ENCODE results near the gene FITM2. TPM values are rescaled to one million over a fixed set of nuclear protein-coding genes. Genes with fewer than 3 reads are reported as not detected.
"Not testable (repeated sequence)": the region's sequence is repeated elsewhere in the genome, so short reads cannot be mapped to it uniquely, and the experiment has no call there.

Gene FITM2
- total and polyA plus RNA-seq, 2 experiments from 2014 or later = 4.6 to 6.7 TPM

DNA sequence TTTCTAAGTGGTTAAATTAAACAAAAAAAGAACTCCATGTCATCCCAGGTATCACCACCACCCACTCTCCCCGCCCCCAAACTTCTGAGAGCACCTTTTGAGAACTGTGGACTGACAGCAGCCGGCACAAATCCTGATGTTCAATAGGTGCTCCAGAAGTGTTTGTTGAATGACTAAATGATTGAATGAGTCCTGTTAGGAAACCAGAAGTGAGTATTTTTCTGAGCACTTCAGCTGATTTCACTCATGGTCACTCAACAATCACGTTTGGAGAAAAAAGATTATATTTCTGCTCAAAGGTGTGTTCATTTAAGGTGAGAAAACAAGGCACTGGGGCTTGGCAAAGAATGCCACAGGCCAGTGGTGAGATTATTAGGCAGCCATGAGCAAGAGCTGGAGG is 38.3 kb upstream of the FITM2 start:
- Histone ChIP-seq H3K79me2 (no peaks in the 10 kb centered on the region), H3K27ac (no peak overlapping the region), H3K9me3 (ENCODE audit: low read depth) (no peaks in the 10 kb centered on the region), H3K27me3 (no peaks in the 10 kb centered on the region), H4K20me1 (ENCODE audit: insufficient read depth, poor library complexity, severe bottlenecking) (no peaks in the 10 kb centered on the region), H3K4me1 (ENCODE audit: insufficient read depth) (peaks cover 5% of the 10 kb centered on the region), H3K4me2 (no peak overlapping the region), H3K36me3 (replicated peaks; ENCODE audit: insufficient read depth, low read depth) (no peaks in the 10 kb centered on the region), H3K4me3 (no peak overlapping the region), H2AFZ (no peak overlapping the region), H3K9me2 (replicated peaks; ENCODE audit: insufficient read depth) (no peaks in the 10 kb centered on the region)
- 91% methylated on average over 3 of the region's 3 CpGs for WGBS (ENCODE audit: low lambda C conversion rate, missing lambda C conversion rate)
- TF ChIP-seq CTCF (IDR thresholded peaks at IDR 0.05; ENCODE audit: poor library complexity) (no peak), EZH2phosphoT487 (IDR thresholded peaks at IDR 0.05; ENCODE audit: low read depth, severe bottlenecking, unreplicated experiment) (no peak), EZH2 (IDR thresholded peaks at IDR 0.05; ENCODE audit: borderline replicate concordance) (no peak)
- DNase-seq (ENCODE audit: low spot score) = no peak

DNA sequence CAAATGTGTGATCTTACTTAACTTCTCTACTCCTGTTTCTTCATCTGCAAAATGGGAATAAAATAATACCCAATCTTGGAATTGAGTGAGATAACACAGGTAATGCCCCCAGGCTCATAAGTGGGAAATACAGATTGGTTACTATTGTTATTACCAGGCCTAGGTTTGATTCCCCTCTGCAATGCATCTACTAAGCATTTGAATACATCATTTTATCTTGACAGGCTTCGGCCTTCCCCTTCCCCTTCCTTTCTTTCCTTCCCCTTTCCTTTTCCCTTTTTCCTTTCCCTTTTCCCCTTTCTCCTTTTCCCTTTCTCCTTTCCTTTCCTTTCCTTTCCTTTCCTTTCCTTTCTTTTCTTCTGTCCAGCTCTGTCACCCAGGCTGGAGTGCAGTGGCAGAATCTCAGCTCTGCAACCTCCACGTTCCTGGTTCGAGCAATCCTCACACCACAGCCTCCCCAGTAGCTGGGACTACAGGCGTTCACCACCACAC is 37.2 kb upstream of the FITM2 start:
- Histone ChIP-seq H3K4me1 (ENCODE audit: insufficient read depth) (peaks cover 5% of the 10 kb centered on the region), H3K9me2 (replicated peaks; ENCODE audit: insufficient read depth) (no peaks in the 10 kb centered on the region), H3K4me3 (no peak overlapping the region), H3K27ac (no peak overlapping the region), H3K36me3 (replicated peaks; ENCODE audit: insufficient read depth, low read depth) (no peaks in the 10 kb centered on the region), H3K4me2 (no peak overlapping the region), H3K9me3 (ENCODE audit: low read depth) (no peaks in the 10 kb centered on the region), H4K20me1 (ENCODE audit: insufficient read depth, poor library complexity, severe bottlenecking) (no peaks in the 10 kb centered on the region), H3K27me3 (no peaks in the 10 kb centered on the region), H2AFZ (no peak overlapping the region), H3K79me2 (no peaks in the 10 kb centered on the region)
- DNase-seq (ENCODE audit: low spot score) = no peak
- 95% methylated on average over 4 of the region's 4 CpGs for WGBS (ENCODE audit: low lambda C conversion rate, missing lambda C conversion rate)
- no peak for TF ChIP-seq EZH2phosphoT487 (IDR thresholded peaks at IDR 0.05; ENCODE audit: low read depth, severe bottlenecking, unreplicated experiment)
- no peak for TF ChIP-seq EZH2 (IDR thresholded peaks at IDR 0.05; ENCODE audit: borderline replicate concordance)
- no peak for TF ChIP-seq CTCF (IDR thresholded peaks at IDR 0.05; ENCODE audit: poor library complexity)

GRCh38 chr20:44345941-44346340 is 34.9 kb upstream of the FITM2 start:
- H2AFZ ChIP-seq; H3K79me2 ChIP-seq; H3K36me3 ChIP-seq (replicated peaks; ENCODE audit: insufficient read depth, low read depth); H3K27ac ChIP-seq; H3K4me3 ChIP-seq; H4K20me1 ChIP-seq (ENCODE audit: insufficient read depth, poor library complexity, severe bottlenecking); H3K9me3 ChIP-seq (ENCODE audit: low read depth); H3K4me2 ChIP-seq; DNase-seq (ENCODE audit: low spot score); H3K27me3 ChIP-seq; H3K9me2 ChIP-seq (replicated peaks; ENCODE audit: insufficient read depth); H3K4me1 ChIP-seq (ENCODE audit: insufficient read depth): not testable (repeated sequence)
- WGBS (ENCODE audit: low lambda C conversion rate, missing lambda C conversion rate) = 90% methylated on average over 10 of the region's 10 CpGs

DNA sequence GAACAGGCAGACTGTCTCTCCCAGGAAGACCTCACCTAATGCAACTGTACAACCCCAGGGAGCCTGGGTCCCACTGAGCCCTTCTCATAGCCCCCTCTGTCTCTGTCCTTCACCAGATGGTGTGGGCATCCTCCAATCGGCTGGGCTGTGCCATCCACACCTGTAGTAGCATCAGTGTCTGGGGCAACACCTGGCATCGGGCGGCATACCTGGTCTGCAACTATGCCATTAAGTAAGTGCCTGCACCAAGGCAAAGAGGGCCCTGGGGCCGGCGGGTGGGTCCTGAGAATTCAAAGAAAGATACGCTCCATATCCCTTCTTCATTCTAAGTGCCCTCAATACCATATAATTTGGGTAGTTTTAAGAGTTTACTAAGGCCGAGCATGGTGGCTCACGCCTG is 34.1 kb upstream of the FITM2 start:
- Histone ChIP-seq H4K20me1 (ENCODE audit: insufficient read depth, poor library complexity, severe bottlenecking) (no peaks in the 10 kb centered on the region), H2AFZ (no peak overlapping the region), H3K4me2 (no peak overlapping the region), H3K27ac (no peak overlapping the region), H3K4me3 (no peak overlapping the region), H3K36me3 (replicated peaks; ENCODE audit: insufficient read depth, low read depth) (no peaks in the 10 kb centered on the region), H3K79me2 (no peaks in the 10 kb centered on the region), H3K27me3 (no peaks in the 10 kb centered on the region), H3K9me2 (replicated peaks; ENCODE audit: insufficient read depth) (no peaks in the 10 kb centered on the region), H3K9me3 (ENCODE audit: low read depth) (no peaks in the 10 kb centered on the region), H3K4me1 (ENCODE audit: insufficient read depth) (no peaks in the 10 kb centered on the region)
- whole genome bisulfite sequencing (ENCODE audit: low lambda C conversion rate, missing lambda C conversion rate) = 93% methylated on average over 8 of the region's 8 CpGs
- DNase-seq (ENCODE audit: low spot score) = no peak
- TF ChIP-seq CTCF (IDR thresholded peaks at IDR 0.05; ENCODE audit: poor library complexity) = no peak
- no peak for TF ChIP-seq EZH2 (IDR thresholded peaks at IDR 0.05; ENCODE audit: borderline replicate concordance)
- TF ChIP-seq EZH2phosphoT487 (IDR thresholded peaks at IDR 0.05; ENCODE audit: low read depth, severe bottlenecking, unreplicated experiment) = no peak

All from hepatocyte (in vitro differentiated cells).